GM23338 (cell line): Measurements from ENCODE around the gene MVP. TPM values are rescaled to one million over a fixed set of nuclear protein-coding genes. Genes with fewer than 3 reads are reported as not detected.

Experiments
- ATAC-seq: fragments of 200-7000 bp; cut with Tn5 transposase; 3 replicates; pipeline ENCODE4 v1.9.1; 2020
- DNase-seq: peaks from one replicate; pipeline ENCODE4 v3.0.0-alpha.2; 2015; ENCODE audit warnings: low spot score
- H2AFZ ChIP-seq: fragments of 200-600 bp; sonication (generic); 2 replicates; pipeline ENCODE4 v1.8.0; 2016; ENCODE audit warnings: antibody characterized with exemption, mild to moderate bottlenecking, moderate library complexity
- H3F3A ChIP-seq: fragments of 200-600 bp; sonication (generic); replicated peaks from 2 replicates; pipeline ENCODE4 v1.8.0; 2017; ENCODE audit warnings: antibody characterized with exemption, mixed run types, low read depth
- H3K27ac ChIP-seq: fragments of 200-600 bp; sonication (generic); 2 replicates; pipeline ENCODE4 v1.6.1; 2016; ENCODE audit warnings: low read depth
- H3K27me3 ChIP-seq: fragments of 200-600 bp; sonication (generic); 2 replicates; pipeline ENCODE4 v1.8.0; 2016; ENCODE audit warnings: mild to moderate bottlenecking, mixed run types, moderate library complexity; ENCODE audit not compliant: insufficient read depth
- H3K36me3 ChIP-seq: fragments of 200-600 bp; sonication (generic); 2 replicates; pipeline ENCODE4 v1.8.0; 2016; ENCODE audit warnings: mild to moderate bottlenecking; ENCODE audit not compliant: insufficient read depth
- H3K4me1 ChIP-seq: fragments of 200-600 bp; sonication (generic); 2 replicates; pipeline ENCODE4 v1.8.0; 2016; ENCODE audit warnings: mild to moderate bottlenecking, moderate library complexity; ENCODE audit not compliant: insufficient read depth
- H3K4me2 ChIP-seq: fragments of 200-600 bp; sonication (generic); 2 replicates; pipeline ENCODE4 v1.7.1; 2017; ENCODE audit warnings: mixed run types
- H3K4me3 ChIP-seq: fragments of 200-600 bp; sonication (generic); 2 replicates; pipeline ENCODE4 v1.6.1; 2016; ENCODE audit warnings: mixed run types
- H3K79me2 ChIP-seq: fragments of 200-600 bp; sonication (generic); replicated peaks from 2 replicates; pipeline ENCODE4 v1.8.0; 2017; ENCODE audit warnings: mild to moderate bottlenecking; ENCODE audit not compliant: insufficient read depth
- H3K9me2 ChIP-seq: fragments of 200-600 bp; sonication (generic); 2 replicates; pipeline ENCODE4 v1.8.0; 2017; ENCODE audit not compliant: insufficient read depth
- H4K20me1 ChIP-seq: fragments of 200-600 bp; sonication (generic); replicated peaks from 2 replicates; pipeline ENCODE4 v1.8.0; 2017; ENCODE audit warnings: mild to moderate bottlenecking; ENCODE audit not compliant: insufficient read depth
- H3K27ac Mint-ChIP-seq: 2 replicates; pipeline ENCODE4 v1.8.0; 2020; ENCODE audit warnings: inconsistent platforms, mild to moderate bottlenecking, moderate library complexity, mixed read lengths
- H3K27me3 Mint-ChIP-seq: 3 replicates; pipeline ENCODE4 v1.8.0; 2022; ENCODE audit warnings: low read depth, mild to moderate bottlenecking, moderate library complexity, mixed read lengths, inconsistent platforms; ENCODE audit not compliant: insufficient read depth, poor library complexity
- H3K36me3 Mint-ChIP-seq: 3 replicates; pipeline ENCODE4 v1.8.0; 2021; ENCODE audit warnings: low read depth, mild to moderate bottlenecking, inconsistent platforms, moderate library complexity, mixed read lengths
- H3K4me1 Mint-ChIP-seq: 3 replicates; pipeline ENCODE4 v1.8.0; 2020; ENCODE audit warnings: mild to moderate bottlenecking, inconsistent platforms, mixed read lengths
- H3K4me3 Mint-ChIP-seq: 3 replicates; pipeline ENCODE4 v1.8.0; 2021; ENCODE audit warnings: moderate library complexity, mild to moderate bottlenecking, inconsistent platforms, mixed read lengths
- H3K9me3 Mint-ChIP-seq: 3 replicates; pipeline ENCODE4 v1.8.0; 2020; ENCODE audit warnings: moderate library complexity, mild to moderate bottlenecking, inconsistent platforms, mixed read lengths
- CREB1 ChIP-seq: fragments of 250-450 bp; sonication (Bioruptor Pico); IDR thresholded peaks from 2 replicates; pipeline ENCODE4 v1.5.0; 2020; ENCODE audit warnings: low read depth, mild to moderate bottlenecking, moderate library complexity
- EZH2phosphoT487 ChIP-seq: fragments of 200-600 bp; sonication (generic); IDR thresholded peaks from one replicate; pipeline ENCODE4 v1.8.1; 2018; ENCODE audit warnings: antibody characterized with exemption; ENCODE audit not compliant: unreplicated experiment
- JUNB ChIP-seq: IDR thresholded peaks from one replicate; pipeline ENCODE4 v1.6.1; 2016; ENCODE audit warnings: antibody characterized with exemption; ENCODE audit not compliant: unreplicated experiment
- NANOG ChIP-seq: IDR thresholded peaks from 2 replicates; pipeline ENCODE4 v1.6.1; 2016; ENCODE audit warnings: antibody characterized with exemption, borderline replicate concordance
- REST ChIP-seq: IDR thresholded peaks from one replicate; pipeline ENCODE4 v1.6.1; 2018; ENCODE audit warnings: antibody characterized with exemption; ENCODE audit not compliant: unreplicated experiment
- STAT1 ChIP-seq: IDR thresholded peaks from one replicate; pipeline ENCODE4 v1.6.1; 2016; ENCODE audit warnings: antibody characterized with exemption; ENCODE audit not compliant: unreplicated experiment
- ZNF114 ChIP-seq: fragments of 250-450 bp; sonication (Bioruptor Pico); IDR thresholded peaks from 2 replicates; pipeline ENCODE4 v1.5.0; 2020; ENCODE audit warnings: mild to moderate bottlenecking, moderate library complexity
- ZNF331 ChIP-seq: fragments of 250-450 bp; sonication (Bioruptor Pico); IDR thresholded peaks from 2 replicates; pipeline ENCODE4 v1.5.0; 2020; ENCODE audit warnings: low read depth, mild to moderate bottlenecking, moderate library complexity
- polyA plus RNA-seq: library from polyadenylated mRNA; unstranded; fragments of >200 nt; fragmentation: Nextera tagmentation; extraction: Ambion mirVana; gene quantifications from 2 replicates; pipeline ENCODE4 v1.2.1, GENCODE V29; 2016
- total RNA-seq: library from RNA; depleted of rRNA; stranded (reverse); fragments of >200 nt; shearing (Covaris generic); gene quantifications from 2 replicates; pipeline ENCODE4 v1.2.3, GENCODE V29; 2014
- TF ChIP-seq, protein P1 (sequence below): IDR thresholded peaks from 2 replicates; pipeline ENCODE4 v1.6.1; 2016; ENCODE audit warnings: antibody characterized with exemption

MVP gene
- total and polyA plus RNA-seq, 2 experiments from 2014 or later: 1.4 to 3.7 TPM

GRCh38 chr16:29836623-29837022 is 16.4 kb downstream of the MVP start:
- no peaks in the 10 kb centered on the region for H3K79me2 ChIP-seq
- Mint-ChIP-seq H3K36me3 (no peaks in the 10 kb centered on the region), H3K27ac (no peak overlapping the region), H3K27me3 (peaks cover 3% of the 10 kb centered on the region), H3K9me3 (no peaks in the 10 kb centered on the region), H3K4me1 (no peaks in the 10 kb centered on the region; the same call in 2 of the 3 replicates), H3K4me3 (no peak overlapping the region)
- no peaks in the 10 kb centered on the region for H3K9me2 ChIP-seq
- H3K4me2 ChIP-seq: no peak overlapping the region
- H3K27me3 ChIP-seq: no peaks in the 10 kb centered on the region
- 0 out of 2 replicates have a peak overlapping the region, but pooled peaks have one; percentile 52 for H2AFZ ChIP-seq
- no peaks in the 10 kb centered on the region for H3K36me3 ChIP-seq
- ATAC-seq (peak; percentile 52), DNase-seq (no peak)
- no peak overlapping the region for H3K27ac ChIP-seq
- no peak overlapping the region for H3K4me3 ChIP-seq
- TF ChIP-seq REST (no peak), EZH2phosphoT487 (no peak)
- H3K4me1 ChIP-seq: no peaks in the 10 kb centered on the region
- H3F3A ChIP-seq: no peaks in the 10 kb centered on the region
- no peaks in the 10 kb centered on the region for H4K20me1 ChIP-seq

DNA sequence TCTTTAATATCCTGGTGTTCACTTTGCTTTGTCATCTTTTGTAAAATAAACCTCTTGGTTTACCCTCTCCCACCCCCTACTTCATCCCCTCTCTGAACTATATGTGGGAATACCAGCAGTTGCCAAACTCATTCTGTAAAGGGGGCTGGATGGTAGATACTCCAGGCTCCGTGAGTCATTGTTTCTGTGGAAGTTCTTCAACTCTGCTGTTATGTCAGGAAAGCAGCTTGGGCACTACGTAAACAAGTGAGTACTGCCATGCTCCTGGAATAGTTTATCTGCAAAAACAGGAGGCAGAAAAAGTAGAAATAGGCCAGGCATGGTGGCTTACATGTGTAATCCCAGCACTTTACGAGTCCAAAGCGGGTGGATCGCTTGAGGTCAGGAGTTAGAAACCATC is 17.6 kb downstream of the MVP start:
- H3K4me2 ChIP-seq: no peak overlapping the region
- no peaks in the 10 kb centered on the region for H3K9me3 Mint-ChIP-seq
- H3K4me3 Mint-ChIP-seq: no peak overlapping the region
- H3K36me3 ChIP-seq: no peaks in the 10 kb centered on the region
- DNase-seq: no peak
- no peaks in the 10 kb centered on the region for H3K36me3 Mint-ChIP-seq
- no peak overlapping the region for H3K4me3 ChIP-seq
- no peaks in the 10 kb centered on the region for H3K27me3 ChIP-seq
- no peak for ATAC-seq
- no peaks in the 10 kb centered on the region for H3F3A ChIP-seq
- H3K4me1 Mint-ChIP-seq: no peaks in the 10 kb centered on the region; the same call in 2 of the 3 replicates
- no peak overlapping the region for H3K27ac Mint-ChIP-seq
- no peak overlapping the region for H2AFZ ChIP-seq
- peaks cover 6% of the 10 kb centered on the region for H3K27me3 Mint-ChIP-seq
- no peaks in the 10 kb centered on the region for H3K4me1 ChIP-seq
- H3K79me2 ChIP-seq: no peaks in the 10 kb centered on the region
- H4K20me1 ChIP-seq: no peaks in the 10 kb centered on the region
- no peaks in the 10 kb centered on the region for H3K9me2 ChIP-seq
- H3K27ac ChIP-seq: no peak overlapping the region
- TF ChIP-seq STAT1 (no peak), CREB1 (no peak), ZNF331 (CRISPR knock-in tag) (no peak), NANOG (no peak), EZH2phosphoT487 (no peak), JUNB (no peak), REST (no peak), ZNF114 (CRISPR knock-in tag) (no peak)
- TF ChIP-seq, protein P1, sequence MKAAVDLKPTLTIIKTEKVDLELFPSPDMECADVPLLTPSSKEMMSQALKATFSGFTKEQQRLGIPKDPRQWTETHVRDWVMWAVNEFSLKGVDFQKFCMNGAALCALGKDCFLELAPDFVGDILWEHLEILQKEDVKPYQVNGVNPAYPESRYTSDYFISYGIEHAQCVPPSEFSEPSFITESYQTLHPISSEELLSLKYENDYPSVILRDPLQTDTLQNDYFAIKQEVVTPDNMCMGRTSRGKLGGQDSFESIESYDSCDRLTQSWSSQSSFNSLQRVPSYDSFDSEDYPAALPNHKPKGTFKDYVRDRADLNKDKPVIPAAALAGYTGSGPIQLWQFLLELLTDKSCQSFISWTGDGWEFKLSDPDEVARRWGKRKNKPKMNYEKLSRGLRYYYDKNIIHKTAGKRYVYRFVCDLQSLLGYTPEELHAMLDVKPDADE: no peak
